ENCODE measurements around the gene RPS6KA4. TPM values are rescaled to one million over a fixed set of nuclear protein-coding genes. Genes with fewer than 3 reads are reported as not detected.

Gene RPS6KA4
- polyA plus RNA-seq, 1 of the 3 experiments (the other 2 are of a cell fraction): 43.4 TPM

DNA sequence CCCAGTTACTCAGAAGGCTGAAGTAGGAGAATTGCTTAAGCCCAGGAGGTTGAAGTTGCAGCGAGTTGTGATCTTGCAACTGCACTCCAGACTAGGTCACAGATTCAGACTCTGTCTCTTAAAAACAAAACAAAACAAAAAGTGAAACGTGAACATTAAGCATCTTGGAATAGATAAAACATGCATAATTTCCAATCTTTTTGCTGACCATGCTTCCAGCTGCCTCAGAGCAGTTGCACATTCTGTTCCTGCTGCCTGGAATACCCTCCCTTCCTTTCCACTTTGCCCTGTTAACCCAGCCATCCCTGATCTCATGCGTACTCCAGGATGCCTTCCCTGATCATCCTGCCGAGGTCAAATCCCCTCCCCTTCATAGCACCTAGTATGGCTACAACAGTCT is 19.7 kb upstream of the RPS6KA4 start:
- 63% methylated on average over 4 of the region's 4 CpGs for WGBS (ENCODE audit: low lambda C conversion rate)
- no peaks in the 10 kb centered on the region for H3K79me2 ChIP-seq (ENCODE audit: insufficient read depth)
- ChIA-PET POLR2A (no interaction called here), CTCF (no interaction called here)
- H3K9me2 ChIP-seq: no peaks in the 10 kb centered on the region
- H3K4me1 ChIP-seq (ENCODE audit: control insufficient read depth in 1 of 2, insufficient read depth in 2 of 2, low read depth in 1 of 2, low read length in 1 of 2): peaks cover 0 to 4% of the 10 kb centered on the region in 2 experiments; a peak in 1 of 4 replicates
- H3F3A ChIP-seq (replicated peaks; ENCODE audit: insufficient read depth): peaks cover 5% of the 10 kb centered on the region
- H3K27me3 ChIP-seq (ENCODE audit: insufficient read depth): no peaks in the 10 kb centered on the region
- no peak overlapping the region for H3K9ac ChIP-seq
- H3K9me3 ChIP-seq: no peaks in the 10 kb centered on the region
- H2AFZ ChIP-seq (ENCODE audit: low read depth): no peak overlapping the region
- no peaks in the 10 kb centered on the region for H4K20me1 ChIP-seq (ENCODE audit: insufficient read depth)
- H3K4me3 ChIP-seq (ENCODE audit: low read depth in 2 of 2, low read length in 1 of 2): no peak overlapping the region
- no peak overlapping the region for H3K27ac ChIP-seq (ENCODE audit: low read depth in 2 of 2, low read length in 1 of 2)
- no peak overlapping the region for H3K4me2 ChIP-seq
- no peak for TF ChIP-seq SIN3A (IDR thresholded peaks at IDR 0.05; ENCODE audit: borderline replicate concordance, low read depth, low read length)
- no peak for TF ChIP-seq TAF1 (IDR thresholded peaks at IDR 0.05; ENCODE audit: borderline replicate concordance, low read depth, low read length)
- TF ChIP-seq EP300 (IDR thresholded peaks at IDR 0.05; ENCODE audit: borderline replicate concordance in 1 of 2, low read depth in 1 of 2, low read length in 1 of 2): no peak
- TF ChIP-seq, protein P1, sequence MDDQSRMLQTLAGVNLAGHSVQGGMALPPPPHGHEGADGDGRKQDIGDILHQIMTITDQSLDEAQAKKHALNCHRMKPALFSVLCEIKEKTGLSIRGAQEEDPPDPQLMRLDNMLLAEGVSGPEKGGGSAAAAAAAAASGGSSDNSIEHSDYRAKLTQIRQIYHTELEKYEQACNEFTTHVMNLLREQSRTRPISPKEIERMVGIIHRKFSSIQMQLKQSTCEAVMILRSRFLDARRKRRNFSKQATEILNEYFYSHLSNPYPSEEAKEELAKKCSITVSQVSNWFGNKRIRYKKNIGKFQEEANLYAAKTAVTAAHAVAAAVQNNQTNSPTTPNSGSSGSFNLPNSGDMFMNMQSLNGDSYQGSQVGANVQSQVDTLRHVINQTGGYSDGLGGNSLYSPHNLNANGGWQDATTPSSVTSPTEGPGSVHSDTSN (IDR thresholded peaks at IDR 0.05): no peak
- TF ChIP-seq, protein P2, sequence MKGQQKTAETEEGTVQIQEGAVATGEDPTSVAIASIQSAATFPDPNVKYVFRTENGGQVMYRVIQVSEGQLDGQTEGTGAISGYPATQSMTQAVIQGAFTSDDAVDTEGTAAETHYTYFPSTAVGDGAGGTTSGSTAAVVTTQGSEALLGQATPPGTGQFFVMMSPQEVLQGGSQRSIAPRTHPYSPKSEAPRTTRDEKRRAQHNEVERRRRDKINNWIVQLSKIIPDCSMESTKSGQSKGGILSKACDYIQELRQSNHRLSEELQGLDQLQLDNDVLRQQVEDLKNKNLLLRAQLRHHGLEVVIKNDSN (IDR thresholded peaks at IDR 0.05; ENCODE audit: borderline replicate concordance, low read depth): no peak
- TF ChIP-seq RFX5 (IDR thresholded peaks at IDR 0.05; ENCODE audit: low read length): no peak
- TF ChIP-seq, protein P3, sequence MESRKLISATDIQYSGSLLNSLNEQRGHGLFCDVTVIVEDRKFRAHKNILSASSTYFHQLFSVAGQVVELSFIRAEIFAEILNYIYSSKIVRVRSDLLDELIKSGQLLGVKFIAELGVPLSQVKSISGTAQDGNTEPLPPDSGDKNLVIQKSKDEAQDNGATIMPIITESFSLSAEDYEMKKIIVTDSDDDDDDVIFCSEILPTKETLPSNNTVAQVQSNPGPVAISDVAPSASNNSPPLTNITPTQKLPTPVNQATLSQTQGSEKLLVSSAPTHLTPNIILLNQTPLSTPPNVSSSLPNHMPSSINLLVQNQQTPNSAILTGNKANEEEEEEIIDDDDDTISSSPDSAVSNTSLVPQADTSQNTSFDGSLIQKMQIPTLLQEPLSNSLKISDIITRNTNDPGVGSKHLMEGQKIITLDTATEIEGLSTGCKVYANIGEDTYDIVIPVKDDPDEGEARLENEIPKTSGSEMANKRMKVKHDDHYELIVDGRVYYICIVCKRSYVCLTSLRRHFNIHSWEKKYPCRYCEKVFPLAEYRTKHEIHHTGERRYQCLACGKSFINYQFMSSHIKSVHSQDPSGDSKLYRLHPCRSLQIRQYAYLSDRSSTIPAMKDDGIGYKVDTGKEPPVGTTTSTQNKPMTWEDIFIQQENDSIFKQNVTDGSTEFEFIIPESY (IDR thresholded peaks at IDR 0.05; ENCODE audit: borderline replicate concordance, low read depth): no peak
- no peak for TF ChIP-seq RXRA (IDR thresholded peaks at IDR 0.05; ENCODE audit: borderline replicate concordance, low read depth)
- no peak for TF ChIP-seq ELF1 (IDR thresholded peaks at IDR 0.05)
- no peak for TF ChIP-seq MXI1 (IDR thresholded peaks at IDR 0.05; ENCODE audit: low read depth, low read length)
- no peak for TF ChIP-seq JUND (IDR thresholded peaks at IDR 0.05)
- DNase-seq: no peak
- no peaks in the 10 kb centered on the region for H3K36me3 ChIP-seq (replicated peaks in 1 of 2; ENCODE audit: control insufficient read depth in 1 of 2, insufficient read depth in 2 of 2, low read length in 1 of 2)

DNA sequence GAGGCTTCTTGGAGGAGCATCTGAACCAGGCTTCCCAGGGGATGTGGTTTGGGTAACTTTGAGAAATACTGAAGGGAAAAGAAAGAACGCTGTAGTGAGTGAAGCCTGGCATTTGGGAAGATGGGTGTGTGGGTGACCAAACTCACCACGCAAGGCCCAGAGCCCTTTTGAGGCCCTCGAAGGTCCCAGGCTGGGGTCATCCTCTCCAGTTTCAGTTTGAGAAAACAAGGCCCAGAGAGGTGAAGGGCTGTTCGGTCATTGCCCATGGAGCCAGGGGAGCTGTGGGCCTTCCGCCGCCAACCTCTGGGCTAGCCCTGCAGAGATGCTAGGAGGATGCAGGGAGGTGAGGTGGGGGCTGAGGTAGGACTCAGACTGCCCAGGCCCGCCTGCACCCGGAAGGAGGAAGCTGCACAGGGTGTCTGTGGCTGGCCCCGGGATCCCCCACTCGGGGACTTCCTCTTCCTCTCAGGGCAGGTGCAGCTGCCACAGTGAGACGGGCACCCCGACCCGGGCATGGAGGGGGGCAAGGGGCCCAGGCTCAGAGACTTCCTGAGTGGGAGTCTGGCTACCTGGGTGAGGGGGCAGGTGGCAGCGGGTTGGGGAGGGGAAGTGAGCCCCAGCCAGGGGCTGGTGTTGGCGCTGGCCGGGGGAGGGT is 19.1 kb upstream of the RPS6KA4 start, which contains the start of gene CCDC88B:
TSS of gene CCDC88B (plus strand) at position 451 of the 655 bp plus-strand sequence. CDS start at position 514, 63 bp downstream.
- Histone ChIP-seq H3K4me1 (ENCODE audit: control insufficient read depth in 1 of 2, insufficient read depth in 2 of 2, low read depth in 1 of 2, low read length in 1 of 2) (peaks cover 0 to 4% of the 10 kb centered on the region in 2 experiments; a peak in 1 of 4 replicates), H3K27me3 (ENCODE audit: insufficient read depth) (no peaks in the 10 kb centered on the region), H4K20me1 (ENCODE audit: insufficient read depth) (no peaks in the 10 kb centered on the region), H3K9me3 (no peaks in the 10 kb centered on the region), H3K4me2 (no peak within 1 kb of the TSS), H3K9me2 (no peaks in the 10 kb centered on the region), H3K36me3 (replicated peaks in 1 of 2; ENCODE audit: control insufficient read depth in 1 of 2, insufficient read depth in 2 of 2, low read length in 1 of 2) (no peaks in the 10 kb centered on the region), H3K4me3 (ENCODE audit: low read depth in 2 of 2, low read length in 1 of 2) (no peak within 1 kb of the TSS), H3K79me2 (ENCODE audit: insufficient read depth) (no peaks in the 10 kb centered on the region), H3K27ac (ENCODE audit: low read depth in 2 of 2, low read length in 1 of 2) (no peak within 1 kb of the TSS), H3F3A (replicated peaks; ENCODE audit: insufficient read depth) (peaks cover 5% of the 10 kb centered on the region), H3K9ac (no peak within 1 kb of the TSS), H2AFZ (ENCODE audit: low read depth) (no peak within 1 kb of the TSS)
- no peak for DNase-seq
- CTCF ChIA-PET: interaction anchor here (1.0 kb wide), 1 partner anchor 15 kb away, joined by 3 read pairs; no protein-coding TSS in a partner anchor
- POLR2A ChIA-PET: no interaction called here
- WGBS (ENCODE audit: low lambda C conversion rate): 81% methylated on average over 11 of the region's 16 CpGs
- TF ChIP-seq MXI1 (IDR thresholded peaks at IDR 0.05; ENCODE audit: low read depth, low read length): no peak
- TF ChIP-seq ELF1 (IDR thresholded peaks at IDR 0.05): no peak
- TF ChIP-seq RFX5 (IDR thresholded peaks at IDR 0.05; ENCODE audit: low read length): no peak

All from SK-N-SH (cell line).